ENCODE measurements around the gene HCFC1R1.

DNA sequence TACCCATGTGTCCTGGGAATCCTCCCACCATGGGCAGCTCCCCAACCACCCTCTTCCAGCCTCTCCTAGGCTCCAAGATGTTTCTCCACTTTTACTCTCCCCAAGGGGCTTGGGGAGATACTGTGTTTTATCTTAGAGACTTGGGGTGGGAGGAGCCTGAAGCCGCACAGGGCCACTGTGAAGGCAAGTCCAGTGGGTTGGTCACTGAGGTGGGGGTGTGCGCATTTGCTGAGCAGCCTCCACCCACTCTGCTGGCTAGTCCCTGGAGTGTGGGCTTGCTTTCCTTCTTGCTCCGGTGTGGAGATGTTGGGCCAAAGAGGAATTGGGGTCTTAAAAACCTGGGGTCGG lies 15.1 kb downstream of the HCFC1R1 start:
- TF ChIP-seq, protein P1, sequence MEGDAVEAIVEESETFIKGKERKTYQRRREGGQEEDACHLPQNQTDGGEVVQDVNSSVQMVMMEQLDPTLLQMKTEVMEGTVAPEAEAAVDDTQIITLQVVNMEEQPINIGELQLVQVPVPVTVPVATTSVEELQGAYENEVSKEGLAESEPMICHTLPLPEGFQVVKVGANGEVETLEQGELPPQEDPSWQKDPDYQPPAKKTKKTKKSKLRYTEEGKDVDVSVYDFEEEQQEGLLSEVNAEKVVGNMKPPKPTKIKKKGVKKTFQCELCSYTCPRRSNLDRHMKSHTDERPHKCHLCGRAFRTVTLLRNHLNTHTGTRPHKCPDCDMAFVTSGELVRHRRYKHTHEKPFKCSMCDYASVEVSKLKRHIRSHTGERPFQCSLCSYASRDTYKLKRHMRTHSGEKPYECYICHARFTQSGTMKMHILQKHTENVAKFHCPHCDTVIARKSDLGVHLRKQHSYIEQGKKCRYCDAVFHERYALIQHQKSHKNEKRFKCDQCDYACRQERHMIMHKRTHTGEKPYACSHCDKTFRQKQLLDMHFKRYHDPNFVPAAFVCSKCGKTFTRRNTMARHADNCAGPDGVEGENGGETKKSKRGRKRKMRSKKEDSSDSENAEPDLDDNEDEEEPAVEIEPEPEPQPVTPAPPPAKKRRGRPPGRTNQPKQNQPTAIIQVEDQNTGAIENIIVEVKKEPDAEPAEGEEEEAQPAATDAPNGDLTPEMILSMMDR (IDR thresholded peaks at IDR 0.05; ENCODE audit: borderline replicate concordance, extremely low read depth, low read length, poor library complexity, severe bottlenecking): no peak
- no peak for TF ChIP-seq EZH2 (IDR thresholded peaks at IDR 0.05; ENCODE audit: borderline replicate concordance, low read depth, low read length, severe bottlenecking)
